OCI-LY3 (cell line): ENCODE measurements around the gene NKD2.

ENCODE experiments used
- H2AFZ ChIP-seq: fragments of 200-600, 300-600 bp; shearing (Covaris generic); 2 replicates; pipeline ENCODE4 v1.6.0; 2014; ENCODE audit warnings: antibody characterized with exemption, low read depth, low read length
- H3K27ac ChIP-seq: fragments of 200-600, 300-600 bp; sonication (generic); 2 replicates; pipeline ENCODE4 v1.5.1; 2014; ENCODE audit warnings: mild to moderate bottlenecking, low read length, moderate library complexity, mixed read lengths
- H3K27me3 ChIP-seq: fragments of 200-600, 300-600 bp; sonication (generic); 2 replicates; pipeline ENCODE4 v1.6.1; 2014; ENCODE audit warnings: low read depth, low read length, mixed read lengths
- H3K36me3 ChIP-seq: fragments of 200-600, 300-600 bp; sonication (generic); replicated peaks from 2 replicates; pipeline ENCODE3; 2014; ENCODE audit warnings: low read depth, low read length, mixed read lengths
- H3K4me1 ChIP-seq: fragments of 300-600, 200-600 bp; sonication (generic); 2 replicates; pipeline ENCODE4 v1.6.1; 2014; ENCODE audit warnings: low read length, mixed read lengths
- H3K4me2 ChIP-seq: fragments of 200-600, 300-600 bp; sonication (generic); 2 replicates; pipeline ENCODE4 v1.6.1; 2014; ENCODE audit warnings: low read length, mixed read lengths
- H3K4me3 ChIP-seq: fragments of 300-600, 200-600 bp; sonication (generic); 2 replicates; pipeline ENCODE4 v1.5.1; 2014; ENCODE audit warnings: antibody characterized with exemption, mild to moderate bottlenecking, low read length, moderate library complexity
- H3K79me2 ChIP-seq: fragments of 300-600, 200-600 bp; shearing (Covaris generic); 2 replicates; pipeline ENCODE4 v1.6.1; 2014; ENCODE audit warnings: mild to moderate bottlenecking, low read length, mixed read lengths
- H3K9ac ChIP-seq: fragments of 300-600, 200-600 bp; shearing (Covaris generic); 2 replicates; pipeline ENCODE4 v1.6.0; 2014; ENCODE audit warnings: mild to moderate bottlenecking, low read length, moderate library complexity
- H3K9me3 ChIP-seq: fragments of 200-600, 300-600 bp; shearing (Covaris generic); 2 replicates; pipeline ENCODE4 v1.6.1; 2014; ENCODE audit warnings: low read length, mixed read lengths; ENCODE audit not compliant: insufficient read depth
- H4K20me1 ChIP-seq: fragments of 200-600, 300-600 bp; sonication (generic); 2 replicates; pipeline ENCODE4 v1.6.1; 2016; ENCODE audit warnings: low read length, mixed read lengths; ENCODE audit not compliant: insufficient read depth
- CTCF ChIP-seq: fragments of 200-600, 300-600 bp; sonication (generic); IDR thresholded peaks from 2 replicates; pipeline ENCODE4 v1.5.1; 2014; ENCODE audit warnings: antibody characterized with exemption, low read length, low read depth
- EZH2phosphoT487 ChIP-seq: fragments of 200-600 bp; shearing (Covaris generic); IDR thresholded peaks from 2 replicates; pipeline ENCODE4 v1.6.1; 2018; ENCODE audit warnings: antibody characterized with exemption, mixed run types, low read depth

Gene NKD2

GRCh38 chr5:1010641-1011046 lies 2.0 kb downstream of the NKD2 start:
- Histone ChIP-seq H4K20me1 (no peaks in the 10 kb centered on the region), H2AFZ (no peak overlapping the region), H3K9ac (no peak overlapping the region), H3K4me2 (no peak overlapping the region), H3K27ac (no peak overlapping the region), H3K4me1 (no peaks in the 10 kb centered on the region), H3K27me3 (no peaks in the 10 kb centered on the region), H3K9me3 (no peaks in the 10 kb centered on the region), H3K79me2 (no peaks in the 10 kb centered on the region), H3K4me3 (no peak overlapping the region), H3K36me3 (no peaks in the 10 kb centered on the region)
- TF ChIP-seq EZH2phosphoT487 (no peak), CTCF (no peak)

- no peaks in the 10 kb centered on the region for H3K4me1 ChIP-seq
- H2AFZ ChIP-seq, result no peak overlapping the region
- H3K27me3 ChIP-seq, result no peaks in the 10 kb centered on the region
Measured at GRCh38 chr5:1011226-1011631, 2.6 kb downstream of the NKD2 start.

GRCh38 chr5:1011741-1012312 lies 3.2 kb downstream of the NKD2 start:
- Histone ChIP-seq H4K20me1 (no peaks in the 10 kb centered on the region), H3K9me3 (no peaks in the 10 kb centered on the region), H2AFZ (no peak overlapping the region), H3K4me1 (no peaks in the 10 kb centered on the region), H3K27ac (no peak overlapping the region), H3K36me3 (no peaks in the 10 kb centered on the region), H3K4me2 (no peak overlapping the region), H3K79me2 (no peaks in the 10 kb centered on the region), H3K27me3 (no peaks in the 10 kb centered on the region), H3K4me3 (no peak overlapping the region), H3K9ac (no peak overlapping the region)
- TF ChIP-seq EZH2phosphoT487 (no peak), CTCF (no peak)

More at GRCh38 chr5:1011226-1011631, 2.6 kb downstream of the NKD2 start:
- TF ChIP-seq EZH2phosphoT487 (no peak), CTCF (peak; percentile 48)
- no peaks in the 10 kb centered on the region for H3K79me2 ChIP-seq
- no peak overlapping the region for H3K9ac ChIP-seq
- no peak overlapping the region for H3K4me3 ChIP-seq
- H3K27ac ChIP-seq, result no peak overlapping the region
- no peak overlapping the region for H3K4me2 ChIP-seq
- H3K9me3 ChIP-seq, result no peaks in the 10 kb centered on the region
- H3K36me3 ChIP-seq, result no peaks in the 10 kb centered on the region
- no peaks in the 10 kb centered on the region for H4K20me1 ChIP-seq

- no peak overlapping the region for H3K4me2 ChIP-seq
- no peaks in the 10 kb centered on the region for H3K36me3 ChIP-seq
- H3K4me3 ChIP-seq, result no peak overlapping the region
- no peaks in the 10 kb centered on the region for H3K79me2 ChIP-seq
- no peaks in the 10 kb centered on the region for H3K27me3 ChIP-seq
- H3K27ac ChIP-seq, result no peak overlapping the region
- TF ChIP-seq CTCF, result no peak
- H3K9me3 ChIP-seq, result no peaks in the 10 kb centered on the region
- no peak overlapping the region for H3K9ac ChIP-seq
- H2AFZ ChIP-seq, result no peak overlapping the region
- no peaks in the 10 kb centered on the region for H4K20me1 ChIP-seq
- no peaks in the 10 kb centered on the region for H3K4me1 ChIP-seq
Measured at GRCh38 chr5:1012313-1012841, 3.8 kb downstream of the NKD2 start.
